Panc1 (cell line): ENCODE measurements around the gene UBE2QL1. TPM values are rescaled to one million over a fixed set of nuclear protein-coding genes. Genes with fewer than 3 reads are reported as not detected.

ENCODE experiments used
- ATAC-seq: fragments of 200-7000 bp; cut with Tn5 transposase; 2 replicates; pipeline ENCODE4 v1.9.1; 2020; ENCODE audit warnings: mild to moderate bottlenecking, moderate library complexity
- BruUV-seq: library from RNA; stranded (reverse); fragments of 400-500 nt; replicated peaks from 2 replicates; lab custom pipeline; 2021; lab: Mats Ljungman, UMichigan
- CTCF ChIA-PET: fragments of 300-600 bp; sonication (Branson Sonifier 250); formaldehyde crosslinking; loops from one replicate; lab custom pipeline; 2022; ENCODE audit warnings: antibody characterized with exemption; lab: Charles Lee
- POLR2A ChIA-PET: fragments of 300-600 bp; sonication (Branson Sonifier 250); formaldehyde crosslinking; loops from one replicate; lab custom pipeline; 2022; ENCODE audit warnings: antibody characterized with exemption; lab: Charles Lee
- DNase-seq: peaks from one replicate; pipeline ENCODE4 v3.0.0-alpha.2; 2010; ENCODE audit warnings: low read depth, low spot score
- H3K27ac ChIP-seq: 2 replicates; pipeline ENCODE4 v1.5.1; 2011; ENCODE audit warnings: mild to moderate bottlenecking, low read length, inconsistent platforms
- H3K27me3 ChIP-seq: fragments of 200-500 bp; sonication (Bioruptor generic); 2 replicates; pipeline ENCODE4 v1.6.0; 2014; ENCODE audit warnings: low read length, inconsistent platforms; ENCODE audit not compliant: control insufficient read depth, insufficient read depth
- H3K36me3 ChIP-seq: fragments of 200-500 bp; sonication (Bioruptor generic); 2 replicates; pipeline ENCODE4 v1.5.1; 2014; ENCODE audit warnings: inconsistent platforms, mild to moderate bottlenecking, low read length, moderate library complexity; ENCODE audit not compliant: control insufficient read depth, insufficient read depth
- H3K4me1 ChIP-seq: 2 replicates; pipeline ENCODE4 v1.5.1; 2011; ENCODE audit warnings: inconsistent platforms, mild to moderate bottlenecking, low read length, moderate library complexity; ENCODE audit not compliant: control insufficient read depth, insufficient read depth
- H3K4me3 ChIP-seq, 2 experiments: 2 replicates each; pipeline ENCODE4 v1.5.1; 2011 to 2012; ENCODE audit warnings: low read depth in 2 of 2, low read length in 2 of 2, mild to moderate bottlenecking in 2 of 2, inconsistent platforms in 1 of 2, moderate library complexity in 1 of 2
- H3K9me3 ChIP-seq: fragments of 200-500 bp; sonication (Bioruptor generic); 2 replicates; pipeline ENCODE4 v1.5.1; 2014; ENCODE audit warnings: low read depth, mild to moderate bottlenecking, inconsistent platforms, low read length, moderate library complexity; ENCODE audit not compliant: control insufficient read depth, insufficient read depth
- CTCF ChIP-seq: fragments of 450-650 bp; IDR thresholded peaks from 2 replicates; pipeline ENCODE4 v1.5.1; 2017; ENCODE audit warnings: mild to moderate bottlenecking
- POLR2AphosphoS5 ChIP-seq: IDR thresholded peaks from 2 replicates; pipeline ENCODE4 v1.6.1; 2012; ENCODE audit warnings: mild to moderate bottlenecking, low read depth, low read length, moderate library complexity
- REST ChIP-seq, 2 experiments: IDR thresholded peaks; 2 replicates each; pipeline ENCODE4 v1.6.1; 2011 to 2012; ENCODE audit warnings: low read depth in 2 of 2, control low read depth in 1 of 2, low read length in 1 of 2, mild to moderate bottlenecking in 1 of 2, moderate library complexity in 1 of 2; ENCODE audit not compliant: insufficient read depth in 1 of 2
- SIN3A ChIP-seq: IDR thresholded peaks from 2 replicates; pipeline ENCODE4 v1.6.1; 2012; ENCODE audit warnings: low read depth, mild to moderate bottlenecking, low read length, moderate library complexity, borderline replicate concordance; ENCODE audit not compliant: insufficient read depth
- TCF7L2 ChIP-seq: IDR thresholded peaks from 2 replicates; pipeline ENCODE4 v1.6.1; 2011; ENCODE audit warnings: mild to moderate bottlenecking, low read depth, low read length, inconsistent platforms
- in situ Hi-C: cut with HindIII; loops from 2 replicates; pipeline ENCODE4 v1.10.0; 2016; ENCODE audit warnings: low sequenced_read_pairs, low pct_unique_long_range_greater_than_20kb
- intact Hi-C: fragments of 100-400 bp; cut with micrococcal nuclease; formaldehyde crosslinking; loops from one replicate; pipeline ENCODE4 v1.10.0; 2022; ENCODE audit not compliant: unreplicated experiment
- total RNA-seq: library from RNA; stranded (reverse); gene quantifications from one replicate; pipeline ENCODE4 v1.2.1, GENCODE V29; 2021; ENCODE audit not compliant: unreplicated experiment

The UBE2QL1 gene
- total RNA-seq, 1 experiment from 2014 or later: not detected

- ChIA-PET CTCF (interaction anchor here (0.6 to 0.7 kb wide), 2 partner anchors 9 to 947 kb away, joined by 4 to 5 read pairs; no protein-coding TSS in a partner anchor), POLR2A (interaction anchor here (0.7 kb wide), 1 partner anchor 12 kb away, joined by 10 read pairs; no protein-coding TSS in a partner anchor)
- DNase-seq (no peak), ATAC-seq (0 out of 2 replicates have a peak, but pooled peaks have one; percentile 63)
- H3K27me3 ChIP-seq: peaks cover 22% of the 10 kb centered on the region
- no peak overlapping the region for H3K4me3 ChIP-seq
- H3K4me1 ChIP-seq: no peaks in the 10 kb centered on the region
- H3K27ac ChIP-seq: no peak overlapping the region
- no peaks in the 10 kb centered on the region for H3K36me3 ChIP-seq
- intact Hi-C loops (no loop called here), in situ Hi-C loops (no loop called here)
- no TSS peak for BruUV-seq
- no peaks in the 10 kb centered on the region for H3K9me3 ChIP-seq
- TF ChIP-seq SIN3A (no peak), TCF7L2 (no peak), CTCF (peak; percentile 64), REST (IDR thresholded peaks at IDR 0.05; ENCODE audit: insufficient read depth in 1 of 2, low read depth in 2 of 2, low read length in 1 of 2) (no peak)
Observed at GRCh38 chr5:6435356-6435755, 13.3 kb upstream of the UBE2QL1 start.

GRCh38 chr5:6436715-6437331, 11.8 kb upstream of the UBE2QL1 start:
- in situ Hi-C loops (no loop called here), intact Hi-C loops (no loop called here)
- TF ChIP-seq POLR2AphosphoS5 (no peak), CTCF (no peak), TCF7L2 (no peak), REST (IDR thresholded peaks at IDR 0.05; ENCODE audit: insufficient read depth in 1 of 2, low read depth in 2 of 2, low read length in 1 of 2) (no peak), SIN3A (no peak)
- POLR2A ChIA-PET: no interaction called here
- Histone ChIP-seq H3K4me1 (no peaks in the 10 kb centered on the region), H3K9me3 (no peaks in the 10 kb centered on the region), H3K4me3 (no peak overlapping the region), H3K27ac (no peak overlapping the region), H3K27me3 (peaks cover 22% of the 10 kb centered on the region), H3K36me3 (no peaks in the 10 kb centered on the region)
- CTCF ChIA-PET: interaction anchor here (0.7 kb wide), 1 partner anchor 950 kb away, joined by 5 read pairs; no protein-coding TSS in a partner anchor
- ATAC-seq (no peak), DNase-seq (no peak)
- BruUV-seq: no TSS peak
